Tibial nerve (tissue), 3 donors: ENCODE measurements around the gene JAKMIP2.

Source experiments
- POLR2A ChIP-seq, 2 donors: fragments of 450-650 bp; IDR thresholded peaks; one replicate each; pipeline ENCODE4 v1.6.1; 2017; ENCODE audit warnings: antibody characterized with exemption in 2 of 2, mild to moderate bottlenecking in 2 of 2, moderate library complexity in 2 of 2
- TF ChIP-seq, protein P1 (sequence below), 5 experiments: fragments of 200-600 bp in 3 of 5; fragments of 450-650 bp in 2 of 5; sonication (generic) in 3 of 5; IDR thresholded peaks; one replicate each; pipeline ENCODE4 v1.5.1; 2016 to 2019; ENCODE audit warnings: antibody characterized with exemption in 5 of 5, mild to moderate bottlenecking in 3 of 5, moderate library complexity in 2 of 5

DNA sequence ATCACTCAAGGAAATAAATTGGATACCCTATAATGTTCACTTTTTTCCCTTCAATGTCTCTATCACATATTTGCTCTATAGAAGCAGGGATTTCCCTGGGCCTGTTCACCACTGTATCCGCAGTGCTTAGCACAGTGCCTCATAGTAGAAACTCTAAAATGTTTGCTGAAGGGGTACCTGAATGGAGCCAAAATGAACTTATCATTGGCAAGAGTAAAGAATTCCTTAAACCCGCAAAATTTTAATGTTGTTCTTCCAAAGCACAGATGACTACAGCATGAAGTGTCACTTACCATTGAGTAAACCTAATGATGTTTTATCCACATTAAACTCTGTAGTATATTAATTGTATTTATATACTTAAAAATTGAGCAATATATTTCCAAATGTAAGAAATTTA is 96.1 kb downstream of the JAKMIP2 start:
- no peak for TF ChIP-seq POLR2A (IDR thresholded peaks at IDR 0.05)
- TF ChIP-seq, protein P1, sequence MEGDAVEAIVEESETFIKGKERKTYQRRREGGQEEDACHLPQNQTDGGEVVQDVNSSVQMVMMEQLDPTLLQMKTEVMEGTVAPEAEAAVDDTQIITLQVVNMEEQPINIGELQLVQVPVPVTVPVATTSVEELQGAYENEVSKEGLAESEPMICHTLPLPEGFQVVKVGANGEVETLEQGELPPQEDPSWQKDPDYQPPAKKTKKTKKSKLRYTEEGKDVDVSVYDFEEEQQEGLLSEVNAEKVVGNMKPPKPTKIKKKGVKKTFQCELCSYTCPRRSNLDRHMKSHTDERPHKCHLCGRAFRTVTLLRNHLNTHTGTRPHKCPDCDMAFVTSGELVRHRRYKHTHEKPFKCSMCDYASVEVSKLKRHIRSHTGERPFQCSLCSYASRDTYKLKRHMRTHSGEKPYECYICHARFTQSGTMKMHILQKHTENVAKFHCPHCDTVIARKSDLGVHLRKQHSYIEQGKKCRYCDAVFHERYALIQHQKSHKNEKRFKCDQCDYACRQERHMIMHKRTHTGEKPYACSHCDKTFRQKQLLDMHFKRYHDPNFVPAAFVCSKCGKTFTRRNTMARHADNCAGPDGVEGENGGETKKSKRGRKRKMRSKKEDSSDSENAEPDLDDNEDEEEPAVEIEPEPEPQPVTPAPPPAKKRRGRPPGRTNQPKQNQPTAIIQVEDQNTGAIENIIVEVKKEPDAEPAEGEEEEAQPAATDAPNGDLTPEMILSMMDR (IDR thresholded peaks at IDR 0.05), result no peak
